Measurements from ENCODE around the gene SLC38A8.

- no peak for TF ChIP-seq CTCF (IDR thresholded peaks at IDR 0.05)
- no peak for TF ChIP-seq POLR2A (IDR thresholded peaks at IDR 0.05)
These were observed 37.1 kb upstream of the SLC38A8 start for GRCh38 chr16:84079664-84080063.

All from thyroid gland (tissue), 4 donors.